OCI-LY7 (cell line): Measurements from ENCODE around the gene LPP.

Experiments used
- CTCF ChIP-seq: fragments of 200-600 bp; sonication (generic); conservative IDR thresholded peaks from 2 replicates; pipeline ENCODE4 v1.5.1; 2014; ENCODE audit warnings: mild to moderate bottlenecking, antibody characterized with exemption, low read length, moderate library complexity, mixed read lengths
- EZH2phosphoT487 ChIP-seq: fragments of 200-600 bp; sonication (generic); IDR thresholded peaks from 2 replicates; pipeline ENCODE4 v1.6.1; 2018; ENCODE audit warnings: low read depth, borderline replicate concordance, mild to moderate bottlenecking, mixed run types, antibody characterized with exemption, low read length, moderate library complexity, mixed read lengths

GRCh38 chr3:188780193-188781147 lies 626.5 kb downstream of the LPP start:
- TF ChIP-seq CTCF (no peak), EZH2phosphoT487 (no peak)
